ENCODE measurements around the gene ODF2L.

ODF2L gene

DNA sequence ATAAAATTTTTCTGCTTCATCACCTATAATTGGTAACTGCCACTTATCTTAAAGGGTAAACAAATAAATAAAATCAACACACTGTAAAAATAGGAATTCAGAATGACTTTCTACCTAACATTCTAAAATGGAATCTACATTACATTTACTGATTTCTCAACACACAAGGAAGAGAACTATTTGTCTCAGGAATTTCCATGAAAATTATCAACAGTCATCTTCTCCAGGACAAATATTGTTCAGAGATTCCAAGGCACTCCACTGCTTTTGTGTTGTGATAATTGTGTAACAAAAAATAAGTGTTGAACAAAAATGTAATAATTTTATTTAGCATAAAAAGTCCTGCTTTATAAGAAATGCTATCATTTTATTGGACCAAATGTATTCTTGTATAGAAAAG lies 7.3 kb downstream of the ODF2L start:
- H3K4me3 ChIP-seq (ENCODE audit: low read depth, low read length) = peak overlapping the region; percentile 27; the same call in 1 of the 2 replicates
- no peak for DNase-seq (ENCODE audit: low read depth)
- TF ChIP-seq, protein P1, sequence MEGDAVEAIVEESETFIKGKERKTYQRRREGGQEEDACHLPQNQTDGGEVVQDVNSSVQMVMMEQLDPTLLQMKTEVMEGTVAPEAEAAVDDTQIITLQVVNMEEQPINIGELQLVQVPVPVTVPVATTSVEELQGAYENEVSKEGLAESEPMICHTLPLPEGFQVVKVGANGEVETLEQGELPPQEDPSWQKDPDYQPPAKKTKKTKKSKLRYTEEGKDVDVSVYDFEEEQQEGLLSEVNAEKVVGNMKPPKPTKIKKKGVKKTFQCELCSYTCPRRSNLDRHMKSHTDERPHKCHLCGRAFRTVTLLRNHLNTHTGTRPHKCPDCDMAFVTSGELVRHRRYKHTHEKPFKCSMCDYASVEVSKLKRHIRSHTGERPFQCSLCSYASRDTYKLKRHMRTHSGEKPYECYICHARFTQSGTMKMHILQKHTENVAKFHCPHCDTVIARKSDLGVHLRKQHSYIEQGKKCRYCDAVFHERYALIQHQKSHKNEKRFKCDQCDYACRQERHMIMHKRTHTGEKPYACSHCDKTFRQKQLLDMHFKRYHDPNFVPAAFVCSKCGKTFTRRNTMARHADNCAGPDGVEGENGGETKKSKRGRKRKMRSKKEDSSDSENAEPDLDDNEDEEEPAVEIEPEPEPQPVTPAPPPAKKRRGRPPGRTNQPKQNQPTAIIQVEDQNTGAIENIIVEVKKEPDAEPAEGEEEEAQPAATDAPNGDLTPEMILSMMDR (IDR thresholded peaks at IDR 0.05; ENCODE audit: insufficient read depth, low read depth, low read length, missing control alignments) = no peak

DNA sequence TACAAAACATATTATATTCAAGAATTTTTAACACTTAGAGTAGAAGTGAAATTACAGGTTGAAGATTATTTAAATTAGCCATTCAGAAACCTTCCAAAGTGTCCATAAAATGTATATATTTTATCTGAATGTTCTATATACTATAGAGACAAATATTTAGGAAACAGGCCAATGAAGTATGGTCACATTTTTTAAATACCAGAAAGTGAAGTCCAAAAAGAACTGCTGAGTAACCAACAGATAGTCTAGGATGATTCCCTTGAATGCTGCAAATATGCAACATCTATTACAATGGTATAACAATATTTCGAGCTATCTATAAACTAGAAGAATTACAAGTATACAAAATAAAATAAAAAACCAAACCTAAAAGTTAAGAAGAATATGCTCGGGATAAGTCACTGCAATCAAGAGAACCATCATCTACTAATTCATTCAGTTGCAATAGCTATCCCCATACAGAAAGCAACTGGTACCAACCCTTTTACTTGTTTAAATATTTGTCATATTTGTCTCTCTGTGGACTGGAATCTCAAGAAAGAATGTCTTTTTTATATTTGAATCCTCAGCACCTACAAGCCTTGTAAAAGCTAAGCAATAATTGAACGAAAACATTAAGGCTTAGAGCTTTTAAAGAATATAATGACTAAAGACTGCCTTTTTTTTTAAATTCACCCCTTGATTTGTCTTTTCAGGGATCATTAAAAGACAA lies 8.1 kb downstream of the ODF2L start:
- H3K4me3 ChIP-seq (ENCODE audit: low read depth, low read length) = no peak overlapping the region
- TF ChIP-seq, protein P1 (IDR thresholded peaks at IDR 0.05; ENCODE audit: insufficient read depth, low read depth, low read length, missing control alignments) = no peak
- no peak for DNase-seq (ENCODE audit: low read depth)

DNA sequence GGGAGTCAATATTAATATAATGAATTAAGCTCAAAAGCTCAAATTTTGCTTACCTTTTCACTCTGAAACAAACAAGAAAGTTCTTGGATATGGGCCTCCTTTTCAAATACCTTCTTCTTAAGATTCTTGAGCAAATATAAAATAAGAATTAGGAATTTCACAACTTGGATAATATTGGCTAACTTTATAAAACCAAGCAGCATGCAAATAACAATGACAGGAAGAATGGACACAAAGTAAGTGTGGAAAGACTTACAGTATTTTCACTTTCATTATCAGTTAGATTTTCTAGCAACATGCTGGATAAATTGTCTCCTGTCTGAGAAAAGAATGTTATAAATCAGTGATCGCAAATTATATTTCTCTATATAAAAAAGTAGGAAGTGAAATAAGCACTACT lies 13.2 kb downstream of the ODF2L start:
- TF ChIP-seq, protein P1 (IDR thresholded peaks at IDR 0.05; ENCODE audit: insufficient read depth, low read depth, low read length, missing control alignments) = no peak
- DNase-seq (ENCODE audit: low read depth) = peak; percentile 22
- H3K4me3 ChIP-seq (ENCODE audit: low read depth, low read length) = peak overlapping the region; percentile 48

- TF ChIP-seq, protein P1 (IDR thresholded peaks at IDR 0.05; ENCODE audit: insufficient read depth, low read depth, low read length, missing control alignments) = no peak
- no peak overlapping the region for H3K4me3 ChIP-seq (ENCODE audit: low read depth, low read length)
- DNase-seq (ENCODE audit: low read depth) = no peak
Observed at GRCh38 chr1:86381223-86381622, 14.9 kb downstream of the ODF2L start.

- peak overlapping the region; percentile 27; the same call in 1 of the 2 replicates for H3K4me3 ChIP-seq (ENCODE audit: low read depth, low read length)
- TF ChIP-seq, protein P1 (IDR thresholded peaks at IDR 0.05; ENCODE audit: insufficient read depth, low read depth, low read length, missing control alignments) = peak; percentile 57
- DNase-seq (ENCODE audit: low read depth) = peak; percentile 80
Observed at GRCh38 chr1:86380257-86380861, 15.8 kb downstream of the ODF2L start.

- TF ChIP-seq, protein P1 (IDR thresholded peaks at IDR 0.05; ENCODE audit: insufficient read depth, low read depth, low read length, missing control alignments) = no peak
- H3K4me3 ChIP-seq (ENCODE audit: low read depth, low read length) = no peak overlapping the region
- DNase-seq (ENCODE audit: low read depth) = no peak
Observed at GRCh38 chr1:86378813-86379212, 17.3 kb downstream of the ODF2L start.
